ENCODE data around the gene NOG. TPM values are rescaled to one million over a fixed set of nuclear protein-coding genes. Genes with fewer than 3 reads are reported as not detected.

The NOG gene
- total RNA-seq, 1 experiment from 2014 or later, result 9.2 TPM

- in situ Hi-C loops (cut with HindIII; ENCODE audit: low pct_unique_long_range_greater_than_20kb, low sequenced_read_pairs), result no loop called here
- no peaks in the 10 kb centered on the region for H3K36me3 ChIP-seq (ENCODE audit: control insufficient read depth, insufficient read depth, low read length)
- intact Hi-C loops (cut with micrococcal nuclease; ENCODE audit: unreplicated experiment), result no loop called here
- H3K27me3 ChIP-seq (ENCODE audit: control insufficient read depth, insufficient read depth, low read length), result no peaks in the 10 kb centered on the region
- BruUV-seq (replicated peaks), result no TSS peak
- no peak for TF ChIP-seq CTCF (IDR thresholded peaks at IDR 0.05)
- no peak for TF ChIP-seq POLR2AphosphoS5 (IDR thresholded peaks at IDR 0.05; ENCODE audit: low read depth, low read length)
- TF ChIP-seq TCF7L2 (IDR thresholded peaks at IDR 0.05; ENCODE audit: low read depth, low read length), result no peak
- TF ChIP-seq, protein P1, sequence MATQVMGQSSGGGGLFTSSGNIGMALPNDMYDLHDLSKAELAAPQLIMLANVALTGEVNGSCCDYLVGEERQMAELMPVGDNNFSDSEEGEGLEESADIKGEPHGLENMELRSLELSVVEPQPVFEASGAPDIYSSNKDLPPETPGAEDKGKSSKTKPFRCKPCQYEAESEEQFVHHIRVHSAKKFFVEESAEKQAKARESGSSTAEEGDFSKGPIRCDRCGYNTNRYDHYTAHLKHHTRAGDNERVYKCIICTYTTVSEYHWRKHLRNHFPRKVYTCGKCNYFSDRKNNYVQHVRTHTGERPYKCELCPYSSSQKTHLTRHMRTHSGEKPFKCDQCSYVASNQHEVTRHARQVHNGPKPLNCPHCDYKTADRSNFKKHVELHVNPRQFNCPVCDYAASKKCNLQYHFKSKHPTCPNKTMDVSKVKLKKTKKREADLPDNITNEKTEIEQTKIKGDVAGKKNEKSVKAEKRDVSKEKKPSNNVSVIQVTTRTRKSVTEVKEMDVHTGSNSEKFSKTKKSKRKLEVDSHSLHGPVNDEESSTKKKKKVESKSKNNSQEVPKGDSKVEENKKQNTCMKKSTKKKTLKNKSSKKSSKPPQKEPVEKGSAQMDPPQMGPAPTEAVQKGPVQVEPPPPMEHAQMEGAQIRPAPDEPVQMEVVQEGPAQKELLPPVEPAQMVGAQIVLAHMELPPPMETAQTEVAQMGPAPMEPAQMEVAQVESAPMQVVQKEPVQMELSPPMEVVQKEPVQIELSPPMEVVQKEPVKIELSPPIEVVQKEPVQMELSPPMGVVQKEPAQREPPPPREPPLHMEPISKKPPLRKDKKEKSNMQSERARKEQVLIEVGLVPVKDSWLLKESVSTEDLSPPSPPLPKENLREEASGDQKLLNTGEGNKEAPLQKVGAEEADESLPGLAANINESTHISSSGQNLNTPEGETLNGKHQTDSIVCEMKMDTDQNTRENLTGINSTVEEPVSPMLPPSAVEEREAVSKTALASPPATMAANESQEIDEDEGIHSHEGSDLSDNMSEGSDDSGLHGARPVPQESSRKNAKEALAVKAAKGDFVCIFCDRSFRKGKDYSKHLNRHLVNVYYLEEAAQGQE (IDR thresholded peaks at IDR 0.05; ENCODE audit: insufficient read depth in 1 of 2, low read depth in 2 of 2, low read length in 1 of 2), result no peak
- no peak for TF ChIP-seq SIN3A (IDR thresholded peaks at IDR 0.05; ENCODE audit: borderline replicate concordance, insufficient read depth, low read depth, low read length)
- ChIA-PET POLR2A (no interaction called here), CTCF (no interaction called here)
- H3K4me3 ChIP-seq (ENCODE audit: low read depth in 2 of 2, low read length in 2 of 2), result no peak overlapping the region
- no peaks in the 10 kb centered on the region for H3K9me3 ChIP-seq (ENCODE audit: control insufficient read depth, insufficient read depth, low read depth, low read length)
- ATAC-seq, result no peak
- no peaks in the 10 kb centered on the region for H3K4me1 ChIP-seq (ENCODE audit: control insufficient read depth, insufficient read depth, low read length)
- no peak overlapping the region for H3K27ac ChIP-seq (ENCODE audit: low read length)
- DNase-seq (ENCODE audit: low read depth, low spot score), result no peak
Observed at GRCh38 chr17:56633681-56634080, 40.2 kb downstream of the NOG start.

DNA sequence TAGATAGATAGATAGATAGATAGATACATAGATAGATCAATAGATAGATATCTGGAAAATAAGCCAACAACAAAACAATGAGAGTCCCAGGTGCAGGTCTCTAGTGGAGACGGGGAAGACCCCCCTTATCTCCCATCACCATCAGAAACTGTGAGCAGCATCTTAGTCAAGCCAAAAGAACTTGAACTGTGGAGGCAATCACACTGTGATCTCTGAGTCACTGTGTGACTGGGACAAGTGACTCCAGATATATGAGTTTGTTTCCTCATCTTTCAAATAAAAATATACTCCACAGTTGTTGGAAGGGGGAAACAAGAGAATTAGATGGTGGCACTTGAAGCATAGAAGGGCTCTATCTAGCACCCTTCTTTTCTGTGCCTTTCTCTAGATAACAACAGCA is 42.1 kb downstream of the NOG start:
- DNase-seq (ENCODE audit: low read depth, low spot score) (no peak), ATAC-seq (0 out of 2 replicates have a peak, but pooled peaks have one; percentile 57)
- intact Hi-C loops (cut with micrococcal nuclease; ENCODE audit: unreplicated experiment) (no loop called here), in situ Hi-C loops (cut with HindIII; ENCODE audit: low pct_unique_long_range_greater_than_20kb, low sequenced_read_pairs) (no loop called here)
- Histone ChIP-seq H3K9me3 (ENCODE audit: control insufficient read depth, insufficient read depth, low read depth, low read length) (no peaks in the 10 kb centered on the region), H3K27me3 (ENCODE audit: control insufficient read depth, insufficient read depth, low read length) (no peaks in the 10 kb centered on the region), H3K4me1 (ENCODE audit: control insufficient read depth, insufficient read depth, low read length) (no peaks in the 10 kb centered on the region), H3K36me3 (ENCODE audit: control insufficient read depth, insufficient read depth, low read length) (no peaks in the 10 kb centered on the region), H3K4me3 (ENCODE audit: low read depth in 2 of 2, low read length in 2 of 2) (no peak overlapping the region), H3K27ac (ENCODE audit: low read length) (no peak overlapping the region)
- TF ChIP-seq, protein P1 (IDR thresholded peaks at IDR 0.05; ENCODE audit: insufficient read depth in 1 of 2, low read depth in 2 of 2, low read length in 1 of 2), result no peak
- TF ChIP-seq TCF7L2 (IDR thresholded peaks at IDR 0.05; ENCODE audit: low read depth, low read length) (no peak), POLR2AphosphoS5 (IDR thresholded peaks at IDR 0.05; ENCODE audit: low read depth, low read length) (no peak), CTCF (IDR thresholded peaks at IDR 0.05) (no peak), SIN3A (IDR thresholded peaks at IDR 0.05; ENCODE audit: borderline replicate concordance, insufficient read depth, low read depth, low read length) (no peak)
- no TSS peak for BruUV-seq (replicated peaks)
- ChIA-PET POLR2A (no interaction called here), CTCF (no interaction called here)

Measured in Panc1 (cell line).